ENCODE results near the gene DEGS1. TPM values are rescaled to one million over a fixed set of nuclear protein-coding genes. Genes with fewer than 3 reads are reported as not detected.

The DEGS1 gene
- total RNA-seq, 1 experiment from 2014 or later: 82.8 TPM

- Histone ChIP-seq H3K4me3 (ENCODE audit: low read depth in 2 of 2, low read length in 2 of 2) (no peak overlapping the region), H3K9me3 (ENCODE audit: control insufficient read depth, insufficient read depth, low read depth, low read length) (no peaks in the 10 kb centered on the region), H3K27me3 (ENCODE audit: control insufficient read depth, insufficient read depth, low read length) (no peaks in the 10 kb centered on the region), H3K36me3 (ENCODE audit: control insufficient read depth, insufficient read depth, low read length) (no peaks in the 10 kb centered on the region; the same call in 1 of the 2 replicates), H3K27ac (ENCODE audit: low read length) (no peak overlapping the region), H3K4me1 (ENCODE audit: control insufficient read depth, insufficient read depth, low read length) (0 out of 2 replicates have a peak, but pooled peaks cover 6% of the 10 kb centered on the region)
- TF ChIP-seq TCF7L2 (IDR thresholded peaks at IDR 0.05; ENCODE audit: low read depth, low read length) (no peak), POLR2AphosphoS5 (IDR thresholded peaks at IDR 0.05; ENCODE audit: low read depth, low read length) (no peak), SIN3A (IDR thresholded peaks at IDR 0.05; ENCODE audit: borderline replicate concordance, insufficient read depth, low read depth, low read length) (no peak), CTCF (IDR thresholded peaks at IDR 0.05) (no peak), REST (IDR thresholded peaks at IDR 0.05; ENCODE audit: insufficient read depth in 1 of 2, low read depth in 2 of 2, low read length in 1 of 2) (no peak)
- no peak for ATAC-seq
- intact Hi-C loops (cut with micrococcal nuclease; ENCODE audit: unreplicated experiment): loop anchor here (10.0 kb wide), 1 partner anchor 153 kb away; the partner anchor contains the start of gene NVL
- in situ Hi-C loops (cut with HindIII; ENCODE audit: low pct_unique_long_range_greater_than_20kb, low sequenced_read_pairs): no loop called here
- no peak for DNase-seq (ENCODE audit: low read depth, low spot score)
- POLR2A ChIA-PET: interaction anchor here (0.6 kb wide), 1 partner anchor 35 kb away, joined by 3 read pairs; no protein-coding TSS in a partner anchor
- CTCF ChIA-PET: no interaction called here
- no TSS peak for BruUV-seq (replicated peaks)
Measured at GRCh38 chr1:224181453-224181810, 1.6 kb upstream of the DEGS1 start.

- POLR2A ChIA-PET: interaction anchor here (0.6 to 0.7 kb wide), 5 partner anchors 14 to 475 kb away, joined by 3 to 17 read pairs (median 8); no protein-coding TSS in a partner anchor
- TSS peak; percentile 84 for BruUV-seq (replicated peaks)
- Histone ChIP-seq H3K9me3 (ENCODE audit: control insufficient read depth, insufficient read depth, low read depth, low read length) (no peaks in the 10 kb centered on the region), H3K27ac (ENCODE audit: low read length) (peak overlapping the region; percentile 88), H3K4me3 (ENCODE audit: low read depth in 2 of 2, low read length in 2 of 2) (peak overlapping the region; percentile 81 to 87), H3K27me3 (ENCODE audit: control insufficient read depth, insufficient read depth, low read length) (no peaks in the 10 kb centered on the region), H3K36me3 (ENCODE audit: control insufficient read depth, insufficient read depth, low read length) (no peaks in the 10 kb centered on the region; the same call in 1 of the 2 replicates), H3K4me1 (ENCODE audit: control insufficient read depth, insufficient read depth, low read length) (0 out of 2 replicates have a peak, but pooled peaks cover 6% of the 10 kb centered on the region)
- ATAC-seq (no peak), DNase-seq (ENCODE audit: low read depth, low spot score) (no peak)
- CTCF ChIA-PET: no interaction called here
- no peak for TF ChIP-seq CTCF (IDR thresholded peaks at IDR 0.05)
- TF ChIP-seq SIN3A (IDR thresholded peaks at IDR 0.05; ENCODE audit: borderline replicate concordance, insufficient read depth, low read depth, low read length): no peak
- TF ChIP-seq TCF7L2 (IDR thresholded peaks at IDR 0.05; ENCODE audit: low read depth, low read length): no peak; the same call in 1 of the 2 replicates
- no peak for TF ChIP-seq REST (IDR thresholded peaks at IDR 0.05; ENCODE audit: insufficient read depth in 1 of 2, low read depth in 2 of 2, low read length in 1 of 2)
- no peak for TF ChIP-seq POLR2AphosphoS5 (IDR thresholded peaks at IDR 0.05; ENCODE audit: low read depth, low read length)
- intact Hi-C loops (cut with micrococcal nuclease; ENCODE audit: unreplicated experiment) (loop anchor here (10.0 kb wide), 1 partner anchor 153 kb away; the partner anchor contains the start of gene NVL), in situ Hi-C loops (cut with HindIII; ENCODE audit: low pct_unique_long_range_greater_than_20kb, low sequenced_read_pairs) (no loop called here)
Measured at GRCh38 chr1:224182057-224182865, 779 bp upstream of the DEGS1 start.
